ENCODE results near the gene GNB1. TPM values are rescaled to one million over a fixed set of nuclear protein-coding genes. Genes with fewer than 3 reads are reported as not detected.

The GNB1 gene
- total RNA-seq, 1 experiment from 2014 or later, result 339 TPM

GRCh38 chr1:1777950-1778662 is 112.8 kb downstream of the GNB1 start, which contains the start of gene NADK:
TSS of gene NADK (minus strand) at chr1:1778470. CDS start at chr1:1765406, 13,064 bp downstream.
- peak; percentile 1 for ATAC-seq
- peak within 1 kb of the TSS; percentile 81 for H3K4me3 Mint-ChIP-seq
- TF ChIP-seq KAT7 (CRISPR knock-in tag; IDR thresholded peaks at IDR 0.05; ENCODE audit: borderline replicate concordance), result no peak
- peak; percentile 45; the same call in 1 of the 2 replicates for TF ChIP-seq TEAD1 (CRISPR knock-in tag; IDR thresholded peaks at IDR 0.05)
- 0 out of 2 replicates have a peak, but pooled peaks have one; percentile 62 for TF ChIP-seq ARID4B (CRISPR knock-in tag; IDR thresholded peaks at IDR 0.05; ENCODE audit: borderline replicate concordance)
- TF ChIP-seq TCF7 (CRISPR knock-in tag; IDR thresholded peaks at IDR 0.05; ENCODE audit: low read depth), result no peak
- no peak for TF ChIP-seq ATF3 (CRISPR knock-in tag; conservative IDR thresholded peaks at IDR 0.05)
- no peak for TF ChIP-seq NFE2L1 (CRISPR knock-in tag; IDR thresholded peaks at IDR 0.05)
- no peak for TF ChIP-seq PREB (CRISPR knock-in tag; IDR thresholded peaks at IDR 0.05; ENCODE audit: borderline replicate concordance)
- TF ChIP-seq ESRRA (CRISPR knock-in tag; IDR thresholded peaks at IDR 0.05; ENCODE audit: borderline replicate concordance), result peak; percentile 31; the same call in 1 of the 2 replicates
- TF ChIP-seq ZNF263 (CRISPR knock-in tag; IDR thresholded peaks at IDR 0.05; ENCODE audit: low read depth), result no peak
- no peak for TF ChIP-seq OVOL2 (CRISPR knock-in tag; IDR thresholded peaks at IDR 0.05; ENCODE audit: borderline replicate concordance)
- no peak for TF ChIP-seq NFYB (CRISPR knock-in tag; conservative IDR thresholded peaks at IDR 0.05; ENCODE audit: low read depth)
- TF ChIP-seq ZMAT4 (CRISPR knock-in tag; IDR thresholded peaks at IDR 0.05), result no peak
- TF ChIP-seq ZNF317 (CRISPR knock-in tag; IDR thresholded peaks at IDR 0.05; ENCODE audit: borderline replicate concordance, low read depth), result no peak
- no peak for TF ChIP-seq NR3C1 (CRISPR knock-in tag; conservative IDR thresholded peaks at IDR 0.05; ENCODE audit: low read depth)
- TF ChIP-seq ETV6 (CRISPR knock-in tag; IDR thresholded peaks at IDR 0.05), result no peak
- TF ChIP-seq CREM (CRISPR knock-in tag; IDR thresholded peaks at IDR 0.05), result peak; percentile 35; the same call in 1 of the 2 replicates
- 0 out of 2 replicates have a peak, but pooled peaks have one; percentile 16 for TF ChIP-seq JUN (CRISPR knock-in tag; IDR thresholded peaks at IDR 0.05)
- TF ChIP-seq NFATC4 (CRISPR knock-in tag; IDR thresholded peaks at IDR 0.05), result no peak
- TF ChIP-seq HMGXB4 (CRISPR knock-in tag; IDR thresholded peaks at IDR 0.05), result 0 out of 2 replicates have a peak, but pooled peaks have one; percentile 54
- no peak for TF ChIP-seq ZNF138 (CRISPR knock-in tag; conservative IDR thresholded peaks at IDR 0.05)
- TF ChIP-seq GABPB1 (CRISPR knock-in tag; IDR thresholded peaks at IDR 0.05), result no peak
- 0 out of 2 replicates have a peak, but pooled peaks have one; percentile 72 for TF ChIP-seq TP53 (CRISPR knock-in tag; IDR thresholded peaks at IDR 0.05)
- no peak for TF ChIP-seq SOX15 (CRISPR knock-in tag; IDR thresholded peaks at IDR 0.05)
- TF ChIP-seq IRF2 (CRISPR knock-in tag; IDR thresholded peaks at IDR 0.05; ENCODE audit: borderline replicate concordance, low read depth), result no peak
- TF ChIP-seq SP1 (CRISPR knock-in tag; conservative IDR thresholded peaks at IDR 0.05), result peak; percentile 24; the same call in 1 of the 2 replicates
- no peak for TF ChIP-seq ERG (CRISPR knock-in tag; IDR thresholded peaks at IDR 0.05)
- no peak for TF ChIP-seq TEAD4 (CRISPR knock-in tag; IDR thresholded peaks at IDR 0.05)
- TF ChIP-seq ATF2 (CRISPR knock-in tag; IDR thresholded peaks at IDR 0.05; ENCODE audit: borderline replicate concordance, low read depth), result no peak

More at GRCh38 chr1:1777950-1778662, 112.8 kb downstream of the GNB1 start, which contains the start of gene NADK:
- H3K27ac Mint-ChIP-seq, result peak within 1 kb of the TSS; percentile 99
- no peaks in the 10 kb centered on the region for H3K9me3 Mint-ChIP-seq
- peaks cover 49% of the 10 kb centered on the region for H3K4me1 Mint-ChIP-seq
- POLR2A ChIA-PET, result no interaction called here
- peak; percentile 64 for DNase-seq (ENCODE audit: low spot score)
- H3K36me3 Mint-ChIP-seq, result no peaks in the 10 kb centered on the region; the same call in 1 of the 2 replicates
- H3K27me3 Mint-ChIP-seq (ENCODE audit: low read depth), result no peaks in the 10 kb centered on the region
- CTCF ChIA-PET, result interaction anchor here (0.7 to 2.8 kb wide), 6 partner anchors 121 to 427 kb away, joined by 3 to 24 read pairs (median 8); no protein-coding TSS in a partner anchor

Data from WTC11 (cell line).